ENCODE results near the gene PSMA8.
"Not testable (repeated sequence)": the region's sequence is repeated elsewhere in the genome, so short reads cannot be mapped to it uniquely, and the experiment has no call there.

The PSMA8 gene

GRCh38 chr18:26176134-26176533 is 42.5 kb downstream of the PSMA8 start:
- no peak for DNase-seq (ENCODE audit: low read depth)

GRCh38 chr18:26181343-26181826 is 47.7 kb downstream of the PSMA8 start:
- DNase-seq (ENCODE audit: low read depth): no peak

- DNase-seq (ENCODE audit: low read depth): no peak
Observed at GRCh38 chr18:26183395-26184112, 49.9 kb downstream of the PSMA8 start.

GRCh38 chr18:26185267-26185666 is 51.6 kb downstream of the PSMA8 start:
- no peak for DNase-seq (ENCODE audit: low read depth)

GRCh38 chr18:26190506-26190905 is 56.8 kb downstream of the PSMA8 start:
- DNase-seq (ENCODE audit: low read depth): no peak

GRCh38 chr18:26192233-26192632 is 58.6 kb downstream of the PSMA8 start:
- DNase-seq (ENCODE audit: low read depth): no peak

GRCh38 chr18:26196605-26197004 is 62.9 kb downstream of the PSMA8 start:
- no peak for DNase-seq (ENCODE audit: low read depth)

- DNase-seq (ENCODE audit: low read depth): not testable (repeated sequence)
Observed at GRCh38 chr18:26202001-26202400, 68.3 kb downstream of the PSMA8 start.

GRCh38 chr18:26205318-26205717 is 71.6 kb downstream of the PSMA8 start:
- DNase-seq (ENCODE audit: low read depth): no peak

GRCh38 chr18:26206488-26206887 is 72.8 kb downstream of the PSMA8 start:
- DNase-seq (ENCODE audit: low read depth): no peak

GRCh38 chr18:26207937-26208336 is 74.3 kb downstream of the PSMA8 start:
- no peak for DNase-seq (ENCODE audit: low read depth)

- DNase-seq (ENCODE audit: low read depth): no peak
Observed at GRCh38 chr18:26208977-26209376, 75.3 kb downstream of the PSMA8 start.

- DNase-seq (ENCODE audit: low read depth): no peak
Observed at GRCh38 chr18:26210147-26210546, 76.5 kb downstream of the PSMA8 start.

GRCh38 chr18:26215247-26215970 is 81.7 kb downstream of the PSMA8 start:
- peak; percentile 10 for DNase-seq (ENCODE audit: low read depth)

- DNase-seq (ENCODE audit: low read depth): no peak
Observed at GRCh38 chr18:26225022-26225693, 91.5 kb downstream of the PSMA8 start.

GRCh38 chr18:26225915-26226228 is 92.2 kb downstream of the PSMA8 start:
- no peak for DNase-seq (ENCODE audit: low read depth)

GRCh38 chr18:26226229-26227050 is 92.8 kb downstream of the PSMA8 start, which contains the start of gene TAF4B:
TSS of gene TAF4B (plus strand) at chr18:26226445. CDS start at chr18:26226934, 489 bp downstream.
- DNase-seq (ENCODE audit: low read depth): peak; percentile 84

- no peak for DNase-seq (ENCODE audit: low read depth)
Observed at GRCh38 chr18:26227051-26227670, 93.5 kb downstream of the PSMA8 start.

- no peak for DNase-seq (ENCODE audit: low read depth)
Observed at GRCh38 chr18:26228562-26229260, 95.0 kb downstream of the PSMA8 start.

- DNase-seq (ENCODE audit: low read depth): no peak
Observed at GRCh38 chr18:26230497-26230896, 96.8 kb downstream of the PSMA8 start.

- no peak for DNase-seq (ENCODE audit: low read depth)
Observed at GRCh38 chr18:26233208-26233607, 99.5 kb downstream of the PSMA8 start.

All from stimulated activated CD8-positive, alpha-beta memory T cell treated with anti-CD3 and anti-CD28 coated beads, Interleukin-15, amount 100 ng/mL, for 1 hour (primary cell).